Brain microvascular endothelial cell (primary cell): ENCODE data around the gene ANO9.

Source experiments
- DNase-seq: peaks from one replicate; pipeline ENCODE4 v3.0.0-alpha.2; 2020
- H3K27ac ChIP-seq: fragments of 250-450 bp; sonication (Bioruptor Pico); 2 replicates; pipeline ENCODE4 v1.5.1; 2020; ENCODE audit warnings: mild to moderate bottlenecking, moderate library complexity
- H3K27me3 ChIP-seq: fragments of 250-450 bp; sonication (Bioruptor Pico); replicated peaks from 2 replicates; pipeline ENCODE4 v1.5.1; 2020; ENCODE audit warnings: mild to moderate bottlenecking
- H3K36me3 ChIP-seq: fragments of 250-450 bp; sonication (Bioruptor Pico); replicated peaks from 2 replicates; pipeline ENCODE4 v1.5.1; 2020; ENCODE audit warnings: mild to moderate bottlenecking
- H3K4me3 ChIP-seq: 2 replicates; pipeline ENCODE4 v1.5.1; 2011; ENCODE audit warnings: low read depth, mild to moderate bottlenecking, control low read depth, low read length, moderate library complexity
- in situ Hi-C: cut with HindIII; loops from 2 replicates; pipeline ENCODE4 v1.10.0; 2017; ENCODE audit warnings: low sequenced_read_pairs, low pct_ligation_motif_present
- TF ChIP-seq, protein P1 (sequence below): IDR thresholded peaks from 2 replicates; pipeline ENCODE4 v1.5.1; 2011; ENCODE audit warnings: low read depth, mild to moderate bottlenecking, moderate library complexity, low read length, control low read depth, inconsistent platforms; ENCODE audit errors: missing control alignments

The ANO9 gene

GRCh38 chr11:379205-380094 lies 62.4 kb downstream of the ANO9 start:
- Histone ChIP-seq H3K27ac (no peak overlapping the region), H3K4me3 (no peak overlapping the region), H3K36me3 (no peaks in the 10 kb centered on the region), H3K27me3 (no peaks in the 10 kb centered on the region)
- DNase-seq = no peak
- in situ Hi-C loops = no loop called here
- TF ChIP-seq, protein P1, sequence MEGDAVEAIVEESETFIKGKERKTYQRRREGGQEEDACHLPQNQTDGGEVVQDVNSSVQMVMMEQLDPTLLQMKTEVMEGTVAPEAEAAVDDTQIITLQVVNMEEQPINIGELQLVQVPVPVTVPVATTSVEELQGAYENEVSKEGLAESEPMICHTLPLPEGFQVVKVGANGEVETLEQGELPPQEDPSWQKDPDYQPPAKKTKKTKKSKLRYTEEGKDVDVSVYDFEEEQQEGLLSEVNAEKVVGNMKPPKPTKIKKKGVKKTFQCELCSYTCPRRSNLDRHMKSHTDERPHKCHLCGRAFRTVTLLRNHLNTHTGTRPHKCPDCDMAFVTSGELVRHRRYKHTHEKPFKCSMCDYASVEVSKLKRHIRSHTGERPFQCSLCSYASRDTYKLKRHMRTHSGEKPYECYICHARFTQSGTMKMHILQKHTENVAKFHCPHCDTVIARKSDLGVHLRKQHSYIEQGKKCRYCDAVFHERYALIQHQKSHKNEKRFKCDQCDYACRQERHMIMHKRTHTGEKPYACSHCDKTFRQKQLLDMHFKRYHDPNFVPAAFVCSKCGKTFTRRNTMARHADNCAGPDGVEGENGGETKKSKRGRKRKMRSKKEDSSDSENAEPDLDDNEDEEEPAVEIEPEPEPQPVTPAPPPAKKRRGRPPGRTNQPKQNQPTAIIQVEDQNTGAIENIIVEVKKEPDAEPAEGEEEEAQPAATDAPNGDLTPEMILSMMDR = no peak

GRCh38 chr11:377883-378500 lies 63.8 kb downstream of the ANO9 start:
- in situ Hi-C loops = no loop called here
- Histone ChIP-seq H3K4me3 (no peak overlapping the region), H3K27me3 (no peaks in the 10 kb centered on the region), H3K36me3 (no peaks in the 10 kb centered on the region), H3K27ac (no peak overlapping the region)
- TF ChIP-seq, protein P1 = no peak
- DNase-seq = no peak

DNA sequence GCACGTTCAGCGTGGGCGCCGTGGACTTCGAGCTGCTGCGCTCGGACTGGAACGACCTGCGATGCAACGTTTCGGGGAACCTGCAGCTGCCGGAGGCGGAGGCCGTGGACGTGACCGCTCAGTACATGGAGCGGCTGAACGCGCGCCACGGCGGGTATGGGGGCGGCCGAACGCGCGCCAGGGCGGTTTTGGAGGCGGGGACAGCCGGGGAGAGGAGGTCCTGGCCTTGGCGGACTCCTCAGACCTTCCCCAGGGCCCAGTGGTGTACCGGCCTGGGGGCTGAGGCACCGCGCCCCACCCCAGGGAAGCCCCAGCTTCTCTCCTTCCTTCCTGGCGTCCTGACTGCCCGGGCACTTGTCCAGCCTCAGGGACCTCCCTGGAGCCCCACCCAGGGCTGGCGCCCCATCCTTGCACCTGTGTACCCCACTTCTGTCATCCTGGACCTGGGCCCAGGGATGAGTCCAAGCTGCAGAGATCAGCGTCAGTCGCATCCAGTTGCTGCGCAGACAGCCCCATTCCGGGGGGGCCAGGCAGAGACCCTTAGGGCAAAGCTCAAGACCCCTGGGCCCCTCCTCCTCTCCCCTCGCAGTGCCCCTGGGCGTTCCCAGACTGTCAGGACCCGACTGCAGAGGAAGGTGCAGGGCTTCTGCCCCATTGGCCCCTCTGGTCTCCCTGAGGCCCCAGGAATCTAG lies 64.5 kb downstream of the ANO9 start:
- Histone ChIP-seq H3K27ac (no peak overlapping the region), H3K4me3 (no peak overlapping the region), H3K27me3 (no peaks in the 10 kb centered on the region), H3K36me3 (no peaks in the 10 kb centered on the region)
- no peak for DNase-seq
- TF ChIP-seq, protein P1 = no peak
- in situ Hi-C loops = no loop called here

- in situ Hi-C loops = no loop called here
- DNase-seq = no peak
- Histone ChIP-seq H3K27ac (no peak overlapping the region), H3K4me3 (no peak overlapping the region), H3K36me3 (no peaks in the 10 kb centered on the region), H3K27me3 (no peaks in the 10 kb centered on the region)
- TF ChIP-seq, protein P1 = no peak
Measured at GRCh38 chr11:376531-377173, 65.2 kb downstream of the ANO9 start.

DNA sequence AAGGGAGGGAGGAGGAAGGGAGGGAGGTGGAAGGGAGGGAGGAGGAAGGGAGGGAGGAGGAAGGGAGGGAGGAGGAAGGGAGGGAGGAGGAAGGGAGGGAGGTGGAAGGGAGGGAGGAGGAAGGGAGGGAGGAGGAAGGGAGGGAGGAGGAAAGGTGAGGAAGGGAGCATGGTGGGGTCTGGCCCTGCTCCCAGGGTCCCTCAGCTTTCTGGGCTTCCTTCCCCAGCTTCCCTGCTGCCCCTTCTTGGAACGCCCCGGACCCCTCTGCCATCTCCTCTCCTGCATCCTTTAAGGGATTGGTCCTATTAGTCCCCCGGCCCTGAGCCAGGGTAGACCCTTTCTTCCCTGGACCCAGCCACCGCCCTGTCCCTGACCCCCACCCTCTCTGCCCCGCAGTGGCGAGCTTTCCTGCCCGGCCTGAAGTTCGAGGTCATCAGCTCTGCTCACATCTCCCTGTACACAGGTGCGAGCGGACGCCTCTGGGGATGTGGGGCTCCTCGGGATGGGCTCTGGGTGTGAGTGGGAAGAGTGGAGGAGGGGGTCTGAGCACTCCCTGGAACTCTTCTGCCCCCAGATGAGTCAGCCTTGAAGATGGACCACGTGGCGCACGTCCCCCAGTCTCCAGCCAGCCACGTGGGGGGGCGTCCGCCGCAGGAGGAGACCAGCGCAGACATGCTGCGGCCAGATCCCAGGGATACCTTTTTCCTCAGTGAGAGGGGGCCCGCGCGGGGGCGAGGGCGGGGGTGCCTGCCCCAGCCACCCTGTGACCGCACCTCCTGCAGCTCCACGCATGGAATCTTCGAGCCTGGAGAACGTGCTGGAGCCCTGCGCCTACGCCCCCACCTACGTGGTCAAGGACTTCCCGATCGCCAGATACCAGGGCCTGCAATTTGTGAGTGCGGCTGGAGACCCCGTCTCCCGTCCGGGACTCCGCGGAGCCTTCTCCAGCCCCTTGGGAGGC lies 66.5 kb downstream of the ANO9 start:
- TF ChIP-seq, protein P1 = no peak
- no peaks in the 10 kb centered on the region for H3K36me3 ChIP-seq
- no peak for DNase-seq
- peaks cover 2% of the 10 kb centered on the region for H3K27me3 ChIP-seq
- H3K27ac ChIP-seq = no peak overlapping the region
- in situ Hi-C loops = no loop called here
- H3K4me3 ChIP-seq = no peak overlapping the region
